ENCODE results near the gene WDR45B.

Gene WDR45B

DNA sequence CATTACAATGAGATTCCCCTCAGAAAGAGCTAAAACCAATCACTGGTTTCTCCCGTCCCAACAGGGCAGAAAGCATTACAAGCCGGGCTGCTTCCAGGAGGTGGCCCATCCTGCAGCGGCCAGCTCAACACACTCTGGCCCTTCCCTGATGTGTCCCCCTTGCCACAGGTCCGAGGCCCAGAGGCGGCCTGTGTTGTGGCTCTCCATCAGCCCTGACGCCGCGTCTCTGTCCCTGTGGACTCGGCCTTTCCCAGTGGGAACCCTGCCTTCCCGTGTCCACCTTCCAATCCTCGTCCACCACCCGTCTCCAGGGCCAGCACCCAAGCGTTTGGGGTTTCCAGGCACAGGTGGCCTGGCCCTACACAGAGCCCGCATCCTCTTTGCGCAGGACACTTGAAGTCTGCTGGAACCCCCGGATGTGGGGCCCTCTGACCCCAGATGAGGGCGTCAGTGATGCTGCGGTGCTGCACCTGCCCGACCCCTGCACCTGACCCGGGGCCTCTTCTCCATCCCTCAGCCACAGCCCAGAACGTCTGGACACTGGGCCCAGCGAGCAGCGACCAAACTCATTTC is 29.2 kb upstream of the WDR45B start:
- DNase-seq (ENCODE audit: low read depth) = no peak

DNA sequence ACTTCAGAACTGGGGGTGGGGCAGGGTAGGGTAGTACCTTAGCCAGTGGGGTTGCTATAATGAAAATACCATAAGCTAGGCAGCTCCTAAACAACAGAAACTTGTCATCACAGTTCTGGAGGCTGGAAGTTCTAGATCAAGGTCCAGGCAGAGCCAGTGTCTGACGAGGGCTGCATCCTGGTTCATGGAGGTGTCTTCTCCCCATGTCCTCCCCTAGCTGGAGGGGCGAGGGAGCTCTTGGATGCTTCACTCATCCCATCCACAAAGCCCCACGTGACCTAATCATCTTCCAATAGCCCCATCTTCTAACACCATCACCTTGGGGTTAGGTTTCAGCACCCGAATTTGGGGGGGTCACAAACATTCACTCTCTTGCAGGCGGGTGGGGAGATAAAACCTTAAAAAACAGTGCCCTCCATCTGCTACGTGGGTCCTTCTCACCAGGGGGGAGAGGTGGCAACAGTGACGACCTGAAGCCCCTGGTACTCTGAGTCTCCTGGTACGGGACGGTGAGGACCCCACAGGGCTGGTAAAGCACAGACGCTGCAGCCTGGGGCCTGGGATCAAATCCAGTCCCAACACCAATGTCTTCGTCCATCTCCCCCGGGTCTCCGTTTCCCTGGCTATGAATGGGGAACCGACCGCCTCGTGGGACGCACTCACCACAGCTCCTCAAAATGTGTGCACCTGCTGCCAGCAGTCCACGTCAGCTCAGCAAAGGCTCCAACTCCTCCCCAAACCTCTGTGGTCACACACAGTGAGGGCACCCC is 27.4 kb upstream of the WDR45B start:
- DNase-seq (ENCODE audit: low read depth) = no peak

GRCh38 chr17:82674656-82675475 is 26.6 kb upstream of the WDR45B start:
- DNase-seq (ENCODE audit: low read depth) = no peak

- DNase-seq (ENCODE audit: low read depth) = no peak
Observed at GRCh38 chr17:82670661-82671450, 22.6 kb upstream of the WDR45B start.

- DNase-seq (ENCODE audit: low read depth) = no peak
Observed at GRCh38 chr17:82668631-82669099, 20.4 kb upstream of the WDR45B start.

DNA sequence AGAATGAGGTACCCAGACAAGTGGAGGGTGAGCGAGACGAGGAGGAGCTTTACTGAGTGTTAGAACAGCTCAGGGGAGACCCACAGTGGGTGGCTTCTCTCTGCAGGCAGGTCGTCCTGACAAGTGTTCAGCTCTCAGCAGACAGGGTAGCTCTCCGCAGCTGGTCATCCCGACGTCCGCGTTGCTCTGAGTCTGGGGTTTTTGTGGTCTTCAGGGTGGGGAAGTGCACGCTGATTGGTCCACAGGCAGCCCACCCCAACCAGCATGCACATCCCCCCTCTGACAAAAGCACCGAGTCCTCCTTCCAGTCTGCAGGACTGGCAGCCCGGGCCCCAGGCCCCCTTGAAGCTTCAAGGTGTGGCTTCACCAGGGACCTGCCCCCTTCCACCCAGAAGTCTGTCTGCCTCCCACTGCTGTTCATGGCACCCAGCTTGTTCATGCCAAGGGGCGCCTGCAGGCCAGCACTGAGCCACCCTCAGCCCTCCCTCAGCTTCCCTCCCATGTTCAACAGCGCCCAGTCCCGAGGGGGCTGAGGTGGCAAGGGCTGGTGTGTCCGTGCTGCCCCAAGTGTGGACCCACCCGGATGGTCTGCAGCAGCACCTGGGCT is 19.9 kb upstream of the WDR45B start:
- no peak for DNase-seq (ENCODE audit: low read depth)

GRCh38 chr17:82667668-82668000 is 19.4 kb upstream of the WDR45B start:
- no peak for DNase-seq (ENCODE audit: low read depth)

DNA sequence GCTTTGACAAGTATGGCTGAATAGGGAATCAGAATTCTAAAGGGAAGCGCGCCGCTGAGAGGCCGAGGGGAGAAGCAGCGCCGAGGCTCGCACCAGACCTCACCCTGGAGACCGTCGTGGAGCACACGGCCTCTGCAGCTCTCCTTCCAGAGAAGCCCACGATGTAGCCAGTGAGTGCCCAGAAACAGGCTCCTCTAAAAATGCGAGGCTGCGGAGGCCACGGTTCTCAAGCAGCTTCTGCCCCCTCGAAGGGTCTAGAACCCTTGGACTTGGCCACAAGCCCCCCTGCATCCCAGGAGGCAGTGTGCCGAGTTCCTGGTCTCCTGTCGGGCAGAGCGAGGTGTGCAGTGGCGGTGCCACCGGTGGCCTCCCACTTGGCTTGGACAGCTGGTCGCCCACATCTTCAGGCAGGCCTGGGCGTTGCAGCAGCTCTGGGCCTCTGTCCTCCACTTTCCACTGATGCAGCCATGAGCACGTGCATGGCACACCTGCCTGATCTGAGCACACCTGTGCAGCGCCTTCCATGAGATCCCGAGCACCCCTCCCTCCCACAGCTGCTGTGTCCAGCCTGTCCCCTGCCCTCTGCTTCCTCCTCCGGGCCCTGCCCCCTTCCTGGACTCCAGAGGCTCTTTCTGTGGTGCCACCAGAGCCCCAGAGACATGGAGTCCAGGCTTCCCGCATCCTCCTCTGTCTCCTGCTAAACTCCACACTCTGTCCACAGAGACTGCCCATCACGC is 18.9 kb upstream of the WDR45B start:
- DNase-seq (ENCODE audit: low read depth) = no peak

- no peak for DNase-seq (ENCODE audit: low read depth)
Observed at GRCh38 chr17:82665891-82666290, 17.6 kb upstream of the WDR45B start.

GRCh38 chr17:82665217-82665616 is 17.0 kb upstream of the WDR45B start:
- no peak for DNase-seq (ENCODE audit: low read depth)

DNA sequence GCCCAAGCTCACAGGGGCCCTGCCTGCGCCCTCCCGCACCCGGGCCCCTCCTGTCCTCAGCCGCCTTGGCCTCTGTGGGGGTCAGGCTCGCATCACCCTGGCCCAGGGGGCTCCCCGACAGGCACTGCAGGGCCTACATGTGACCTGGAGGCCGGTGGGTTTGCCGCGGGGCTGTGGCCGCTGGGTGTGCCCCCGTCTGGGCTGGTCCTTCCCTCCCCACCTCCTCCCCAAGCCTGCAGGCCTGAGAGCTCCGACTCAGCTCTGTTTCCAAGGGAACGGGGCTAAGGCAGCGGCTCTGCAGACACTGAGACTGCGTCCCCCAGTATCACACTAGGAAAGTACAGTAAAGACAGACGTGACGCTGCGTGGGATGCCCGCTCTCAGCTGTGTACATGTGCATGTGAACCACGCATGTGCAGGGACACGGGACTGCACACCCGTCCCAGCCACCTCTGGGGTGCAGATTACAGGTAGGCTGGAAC is 16.5 kb upstream of the WDR45B start:
- DNase-seq (ENCODE audit: low read depth) = no peak

DNA sequence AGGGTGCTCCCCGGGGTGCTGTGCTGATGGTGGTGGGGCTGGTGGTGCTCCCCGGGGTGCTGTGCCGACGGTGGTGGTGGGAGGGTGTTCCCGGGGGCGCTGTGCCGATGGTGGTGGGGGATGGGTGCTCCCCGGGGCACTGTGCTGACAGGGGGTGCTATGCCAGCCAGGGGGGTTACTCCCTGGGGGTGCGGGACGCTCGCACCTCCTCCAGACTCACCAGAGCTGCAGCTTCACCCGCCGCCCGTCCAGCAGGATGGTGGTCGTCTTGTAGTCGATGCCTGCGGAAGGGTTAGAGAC is 16.0 kb upstream of the WDR45B start:
- DNase-seq (ENCODE audit: low read depth) = no peak

DNA sequence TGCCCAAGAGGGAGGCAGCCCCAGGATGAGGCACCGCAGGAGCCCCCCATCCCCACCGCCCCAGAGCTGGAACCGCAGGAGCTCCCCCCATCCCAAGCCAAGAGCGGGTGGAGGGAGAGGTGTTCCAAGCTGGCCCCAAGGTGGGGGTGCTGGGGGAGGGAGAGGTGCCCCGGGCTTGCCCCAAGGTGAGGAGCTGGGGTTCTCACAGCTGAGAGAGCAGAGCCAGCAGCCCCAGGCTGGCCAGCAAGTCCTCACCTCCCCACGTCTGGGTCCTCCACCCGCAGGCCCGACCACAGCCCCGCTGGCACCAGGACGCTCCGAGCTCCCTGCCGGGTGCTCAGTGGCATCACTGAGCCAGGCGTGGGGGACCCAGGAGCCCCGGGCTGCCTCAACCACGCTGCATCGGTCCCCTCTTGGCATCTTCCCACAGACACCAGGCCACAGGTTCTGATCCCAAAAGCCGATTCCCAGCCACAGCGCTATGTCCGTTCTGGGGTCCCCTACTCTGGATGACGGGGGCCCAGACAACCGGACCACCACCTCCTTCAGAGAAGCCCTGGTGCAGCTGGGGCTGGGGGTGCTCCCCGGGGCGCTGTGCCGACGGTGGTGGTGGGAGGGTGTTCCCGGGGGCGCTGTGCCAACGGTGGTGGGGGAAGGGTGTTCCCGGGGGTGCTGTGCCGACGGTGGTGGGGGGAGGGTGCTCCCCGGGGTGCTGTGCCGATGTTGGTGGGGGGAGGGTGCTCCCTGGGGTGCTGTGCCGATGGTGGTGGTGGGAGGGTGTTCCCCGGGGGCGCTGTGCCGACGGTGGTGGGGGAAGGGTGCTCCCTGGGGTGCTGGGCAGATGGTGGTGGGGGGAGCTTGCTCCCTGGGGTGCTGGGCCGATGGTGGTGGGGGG is 15.4 kb upstream of the WDR45B start:
- no peak for DNase-seq (ENCODE audit: low read depth)

- no peak for DNase-seq (ENCODE audit: low read depth)
Observed at GRCh38 chr17:82662711-82663261, 14.5 kb upstream of the WDR45B start.

DNA sequence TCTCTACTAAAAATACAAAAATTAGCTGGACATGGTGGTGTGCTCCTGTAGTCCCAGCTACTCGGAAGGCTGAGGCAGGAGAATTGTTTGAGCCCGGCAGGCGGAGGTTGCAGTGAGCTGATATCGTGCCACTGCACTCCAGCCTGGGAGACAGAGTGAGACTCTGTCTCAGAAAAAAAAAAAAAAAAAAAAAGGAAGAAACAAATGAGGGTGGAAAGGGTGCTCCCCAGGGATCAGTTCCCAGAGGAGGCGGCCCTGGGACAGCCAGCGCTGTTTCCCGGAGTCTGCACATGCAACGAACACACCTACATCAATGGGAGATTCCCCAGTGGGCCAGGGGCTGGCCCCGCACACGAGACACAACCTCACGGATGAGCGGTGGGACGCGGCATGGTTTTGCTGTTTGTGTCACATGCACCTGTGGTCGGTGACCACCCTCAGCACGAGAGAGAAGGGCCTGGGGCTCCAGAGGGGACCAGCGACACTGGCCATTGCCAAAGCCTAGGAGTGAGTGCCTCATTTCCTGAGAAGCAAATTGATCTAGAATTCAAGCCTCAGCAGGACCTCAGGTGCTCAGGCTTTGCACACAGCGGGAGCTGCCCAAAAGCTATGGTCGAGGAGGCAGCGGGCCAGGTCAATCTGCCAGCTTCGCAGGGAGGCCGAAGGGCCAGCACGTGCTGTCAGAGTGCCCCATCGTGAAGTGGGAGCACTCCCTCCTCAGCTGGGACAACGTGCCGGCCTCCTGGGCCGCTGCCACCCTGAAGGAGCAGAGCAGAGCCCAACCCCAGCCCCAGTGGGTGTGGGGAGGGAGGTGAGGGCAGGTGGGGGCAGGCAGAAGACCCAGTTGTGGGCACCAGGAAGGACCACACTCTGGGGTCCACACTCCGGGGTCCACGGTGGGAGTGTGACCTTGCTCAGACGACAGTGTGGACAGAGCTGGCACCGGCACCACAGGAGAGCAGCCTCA is 13.8 kb upstream of the WDR45B start:
- no peak for DNase-seq (ENCODE audit: low read depth)

DNA sequence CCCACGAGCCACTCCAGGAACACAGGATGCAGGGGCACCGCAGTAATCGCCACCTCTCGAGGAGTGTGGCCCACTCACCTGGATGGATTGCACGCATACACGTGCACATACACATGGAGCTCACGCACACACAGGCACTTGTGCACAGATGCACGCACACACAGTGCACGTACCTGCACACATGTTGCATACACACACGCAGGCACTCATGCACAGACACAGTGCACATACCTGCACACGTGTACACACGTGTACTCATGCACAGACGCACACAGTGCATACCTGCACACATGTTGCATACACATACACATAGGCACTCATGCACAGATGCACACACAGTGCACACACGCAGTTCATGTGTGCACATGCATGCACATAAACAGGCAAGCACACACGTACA is 11.6 kb upstream of the WDR45B start:
- DNase-seq (ENCODE audit: low read depth) = no peak

DNA sequence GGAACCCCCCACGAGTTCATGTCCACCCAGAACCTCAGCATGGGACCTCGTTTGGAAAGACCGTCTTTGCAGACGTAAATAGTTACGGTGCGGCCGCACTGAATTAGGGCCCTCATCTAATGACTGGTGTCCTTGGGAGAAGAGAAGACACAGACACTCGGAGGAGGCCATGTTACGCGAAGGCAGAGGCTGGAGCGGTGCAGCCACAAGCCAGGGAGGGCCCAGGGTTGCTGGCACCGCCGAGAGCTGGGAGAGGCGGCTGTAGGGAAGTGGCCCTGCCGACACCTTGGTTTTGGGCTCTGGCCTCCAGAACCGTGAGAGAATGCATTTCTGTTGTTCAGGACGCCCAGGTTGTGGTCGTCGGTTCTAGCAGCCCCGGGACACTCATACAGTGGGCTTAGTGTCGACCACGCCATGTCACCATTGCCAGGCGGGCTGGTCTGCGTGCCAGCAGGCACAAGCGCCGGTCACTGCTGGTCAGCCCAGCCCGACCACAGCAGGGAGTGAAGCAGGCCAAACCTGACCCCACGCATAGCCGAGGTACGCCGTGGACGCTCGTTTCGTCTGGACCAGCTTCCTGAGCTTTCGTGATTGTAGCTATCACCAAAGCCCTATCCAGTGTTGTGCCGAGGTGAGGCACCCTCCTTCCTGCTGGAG is 10.7 kb upstream of the WDR45B start:
- DNase-seq (ENCODE audit: low read depth) = no peak

DNA sequence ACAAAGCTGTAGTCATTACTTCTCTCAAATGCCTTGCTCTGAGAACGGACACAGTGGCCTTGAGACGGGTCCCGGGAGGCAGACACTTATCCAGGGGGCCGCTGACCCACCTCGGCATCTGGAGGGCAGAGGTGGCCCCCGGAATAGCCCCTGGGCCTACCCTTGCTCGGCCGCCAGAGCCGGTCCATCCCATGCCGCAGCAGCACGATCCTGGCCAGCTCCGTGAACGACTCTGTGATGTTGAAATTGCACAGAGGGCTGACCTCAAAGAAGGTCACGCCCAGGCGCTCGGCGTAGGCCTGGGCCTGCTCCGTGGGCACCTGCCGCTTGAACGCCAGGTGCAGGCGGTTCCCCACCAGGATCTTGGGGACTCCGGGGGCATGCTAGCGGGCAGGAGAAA is 10.1 kb upstream of the WDR45B start:
- no peak for DNase-seq (ENCODE audit: low read depth)
